Activated T-cell treated with anti-CD3 and anti-CD28 coated beads, Interleukin-2, amount 50 U/mL, for 72 hours (primary cell): ENCODE results near the gene EEPD1. TPM values are rescaled to one million over a fixed set of nuclear protein-coding genes. Genes with fewer than 3 reads are reported as not detected.
"Not testable (repeated sequence)": the region's sequence is repeated elsewhere in the genome, so short reads cannot be mapped to it uniquely, and the experiment has no call there.

ENCODE experiments used
- ATAC-seq, 2 donors: fragments of 150-1000 bp; cut with Tn5 transposase; replicated peaks in 1 of 2; 2 replicates each; pipeline ENCODE4 v1.10.0; 2021; ENCODE audit warnings: moderate library complexity in 2 of 2, mild to moderate bottlenecking in 1 of 2
- DNase-seq, 2 donors: peaks; one replicate each; pipeline ENCODE4 v3.0.0; 2021 to 2022; ENCODE audit warnings: mixed read lengths in 1 of 2
- H3K27ac Mint-ChIP-seq: one replicate; pipeline ENCODE4 v1.8.0; 2022; ENCODE audit warnings: mild to moderate bottlenecking, moderate library complexity, mixed read lengths
- H3K27me3 Mint-ChIP-seq: one replicate; pipeline ENCODE4 v1.8.0; 2022; ENCODE audit warnings: low read depth, mixed read lengths
- H3K36me3 Mint-ChIP-seq, 2 donors: one replicate each; pipeline ENCODE4 v1.8.0; 2022; ENCODE audit warnings: mixed read lengths in 2 of 2, mild to moderate bottlenecking in 1 of 2; ENCODE audit not compliant: insufficient read depth in 2 of 2
- H3K4me1 Mint-ChIP-seq: one replicate; pipeline ENCODE4 v1.8.0; 2022; ENCODE audit warnings: low read depth, mixed read lengths
- H3K4me3 Mint-ChIP-seq, 2 donors: one replicate each; pipeline ENCODE4 v1.8.0; 2022; ENCODE audit warnings: mild to moderate bottlenecking in 2 of 2, mixed read lengths in 2 of 2, moderate library complexity in 2 of 2
- H3K9me3 Mint-ChIP-seq, 2 donors: one replicate each; pipeline ENCODE4 v1.8.0; 2022; ENCODE audit warnings: mixed read lengths in 2 of 2
- total RNA-seq, 2 donors: library from RNA; stranded (reverse); gene quantifications; one replicate each; pipeline ENCODE4 v1.2.3, GENCODE V29; 2022

The EEPD1 gene
- 1 to 10 TPM; 1.2 to 1.8 TPM for total RNA-seq

DNA sequence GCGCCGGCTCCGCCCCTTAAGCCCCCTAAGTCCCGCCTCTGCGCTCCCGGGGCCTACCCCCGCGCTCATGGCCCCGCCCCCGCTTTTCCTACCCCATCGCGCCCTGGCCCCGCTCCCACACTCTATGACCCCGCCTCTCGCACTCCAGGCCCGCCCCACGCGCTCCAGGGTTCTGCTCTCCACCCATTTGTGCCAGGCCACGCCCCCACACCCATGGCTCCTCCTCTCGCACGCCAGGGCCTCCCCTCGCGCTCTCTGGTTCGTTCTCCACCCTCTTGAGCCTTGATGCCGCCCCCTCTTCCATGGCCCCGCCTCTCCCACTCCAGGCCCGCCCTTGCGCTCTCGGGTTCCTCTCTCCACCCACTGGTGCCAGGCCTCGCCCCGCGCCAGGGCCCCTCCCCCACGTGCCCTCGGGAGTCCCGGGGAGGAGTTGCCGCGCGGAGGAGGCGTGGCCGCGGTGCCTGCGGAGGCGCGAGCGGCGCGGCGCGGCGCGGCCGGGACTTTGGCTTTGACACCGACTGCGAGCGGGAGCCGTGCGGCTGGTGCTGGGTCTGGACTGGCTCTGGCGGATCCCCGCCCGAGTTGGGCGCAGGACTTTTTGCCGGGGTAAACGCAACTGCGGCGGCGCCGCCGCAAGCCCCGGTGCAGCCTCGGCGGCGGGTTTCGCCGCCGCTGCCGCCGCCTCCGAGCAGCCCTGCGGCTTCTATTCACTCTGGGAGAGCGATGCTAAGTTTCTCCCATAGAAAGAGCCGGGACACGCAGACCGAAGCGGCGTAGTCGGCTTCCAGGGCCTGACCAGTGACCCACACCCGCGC is at the start of gene EEPD1:
Gene EEPD1, plus strand, starts transcription at position 499 of the 815 bp plus-strand sequence. CDS start 1,071 bp downstream, outside the sequence.
- ATAC-seq (peak; percentile 95 to 96), DNase-seq (peak; percentile 100)
- H3K4me1 Mint-ChIP-seq: peaks cover 25% of the 10 kb centered on the region
- peaks cover 0 to 6% of the 10 kb centered on the region in 2 donors for H3K9me3 Mint-ChIP-seq
- H3K4me3 Mint-ChIP-seq: peak within 1 kb of the TSS; percentile 79 to 86
- H3K27ac Mint-ChIP-seq: no peak within 1 kb of the TSS
- no peaks in the 10 kb centered on the region for H3K36me3 Mint-ChIP-seq
- H3K27me3 Mint-ChIP-seq: peaks cover 6% of the 10 kb centered on the region

DNA sequence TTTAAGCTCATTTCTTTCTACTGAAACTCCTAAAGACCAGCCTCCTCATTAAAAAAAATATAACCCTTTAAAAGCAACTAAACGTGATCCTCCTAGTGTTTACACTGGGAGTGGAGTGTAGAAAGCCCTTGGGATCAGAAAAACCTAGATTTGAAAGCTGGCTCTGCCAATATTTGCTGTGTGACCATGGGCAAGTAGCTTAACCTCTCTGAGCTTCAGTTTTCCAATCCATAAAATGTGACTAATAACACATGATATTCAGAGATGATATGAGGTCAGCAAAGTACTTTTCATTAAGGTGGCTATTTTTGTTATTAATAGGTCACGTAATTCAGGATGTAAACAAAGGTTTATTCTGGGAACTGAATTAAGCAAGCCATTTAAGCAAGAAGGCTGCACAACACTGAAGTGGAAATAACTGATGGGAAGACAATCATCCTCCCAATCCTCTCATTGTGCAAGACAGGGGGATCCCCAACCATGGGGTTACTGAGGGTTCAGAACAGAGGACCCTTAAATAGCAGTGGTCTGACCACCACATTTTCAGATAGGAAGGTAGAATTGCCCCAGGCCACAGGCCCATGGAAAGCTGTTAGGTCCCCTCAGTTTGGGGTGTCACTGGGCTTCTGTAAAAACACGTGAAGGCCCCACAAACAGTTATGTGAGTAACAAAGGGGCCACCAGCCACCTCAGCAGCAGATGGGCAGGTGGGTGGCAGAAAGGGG is 49.1 kb upstream of the EEPD1 start:
- Mint-ChIP-seq H3K36me3 (peaks cover 0 to 6% of the 10 kb centered on the region in 2 donors), H3K27ac (no peak overlapping the region), H3K9me3 (peaks cover 0 to 3% of the 10 kb centered on the region in 2 donors), H3K4me3 (no peak overlapping the region), H3K27me3 (peaks cover 21% of the 10 kb centered on the region), H3K4me1 (no peaks in the 10 kb centered on the region)
- DNase-seq (no peak), ATAC-seq (no peak)

DNA sequence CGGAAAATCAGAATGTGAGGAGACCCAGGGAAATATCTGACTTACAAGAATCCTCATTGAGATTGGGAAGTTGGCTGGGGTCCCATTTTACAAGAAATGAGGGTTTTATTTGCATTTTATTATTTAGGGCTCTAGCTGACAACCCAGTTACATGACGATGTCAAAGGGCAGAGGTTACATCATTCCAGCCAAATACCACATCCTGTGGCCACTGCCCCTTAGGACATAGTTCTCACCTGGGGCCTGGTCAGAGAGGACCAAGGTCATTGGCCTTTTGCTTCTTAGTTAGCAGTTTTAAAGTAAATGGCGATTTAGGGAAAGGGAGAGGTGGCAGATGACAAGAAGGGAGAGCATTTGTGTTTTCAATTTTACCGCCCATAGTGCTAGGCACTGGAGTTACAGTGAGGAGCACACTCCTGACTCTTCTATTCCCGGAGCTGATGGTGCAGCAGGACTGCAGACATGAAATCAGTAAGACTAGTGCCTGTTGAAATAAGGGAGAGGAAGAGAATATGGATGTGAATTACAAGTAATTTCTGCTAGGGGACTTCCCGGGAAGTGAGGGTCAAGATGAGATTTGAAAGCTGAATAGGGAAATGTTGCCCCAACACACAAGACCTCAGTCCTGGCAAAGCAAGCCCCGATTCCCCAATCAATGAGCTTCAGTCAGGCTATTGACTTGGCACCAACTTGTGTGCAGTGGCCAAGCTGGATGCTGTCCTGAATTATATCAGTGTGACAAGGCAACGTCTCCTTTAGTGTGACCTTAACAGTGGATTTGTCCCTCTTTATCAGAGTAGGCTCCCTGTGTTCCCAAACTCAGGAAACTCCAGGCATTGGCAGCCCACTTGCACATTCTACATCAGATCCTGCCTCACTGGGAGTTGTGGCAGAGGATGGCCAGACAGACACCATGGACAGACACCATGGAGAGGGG is 45.8 kb upstream of the EEPD1 start:
- H3K9me3 Mint-ChIP-seq, H3K4me3 Mint-ChIP-seq, ATAC-seq, DNase-seq, H3K4me1 Mint-ChIP-seq, H3K27ac Mint-ChIP-seq, H3K36me3 Mint-ChIP-seq: not testable (repeated sequence)
- peaks cover 23% of the 10 kb centered on the region for H3K27me3 Mint-ChIP-seq

DNA sequence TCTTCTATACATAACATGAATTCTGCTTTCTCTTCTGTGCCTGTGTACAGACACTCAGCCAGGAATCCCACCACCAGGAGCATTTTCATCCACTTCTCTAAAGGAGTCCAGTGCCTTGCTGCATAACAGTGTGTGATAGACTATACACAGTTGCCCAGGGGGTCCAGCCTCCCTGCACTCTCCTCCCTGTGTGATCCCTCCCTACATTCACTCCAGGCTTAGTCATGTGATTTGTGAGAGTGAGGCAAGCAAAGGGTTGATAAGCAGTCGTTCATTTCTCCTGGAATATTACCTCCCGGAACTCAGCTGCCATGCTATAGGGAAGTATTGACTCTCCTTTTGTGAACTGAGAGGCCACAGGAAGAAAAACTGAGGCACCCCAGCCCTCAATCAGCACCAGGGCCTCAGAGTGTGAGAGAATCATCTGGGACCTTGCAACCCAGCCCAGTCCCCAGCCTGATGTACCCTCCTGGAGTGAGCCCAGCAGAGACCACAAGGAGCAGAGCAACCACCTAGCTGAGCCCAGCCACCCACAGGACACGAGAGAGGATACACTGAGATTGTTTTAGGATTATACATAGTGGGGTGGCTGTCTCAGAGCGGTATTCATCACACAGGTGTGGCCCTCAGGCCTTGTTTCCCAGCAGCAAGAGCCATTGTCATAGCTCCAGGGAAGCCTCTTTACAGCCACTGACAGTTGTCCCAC is 45.0 kb upstream of the EEPD1 start:
- no peak overlapping the region for H3K4me3 Mint-ChIP-seq
- peaks cover 4% of the 10 kb centered on the region for H3K4me1 Mint-ChIP-seq
- H3K9me3 Mint-ChIP-seq: no peaks in the 10 kb centered on the region
- DNase-seq: no peak
- no peaks in the 10 kb centered on the region for H3K36me3 Mint-ChIP-seq
- no peak for ATAC-seq
- H3K27me3 Mint-ChIP-seq: peaks cover 31% of the 10 kb centered on the region
- no peak overlapping the region for H3K27ac Mint-ChIP-seq

DNA sequence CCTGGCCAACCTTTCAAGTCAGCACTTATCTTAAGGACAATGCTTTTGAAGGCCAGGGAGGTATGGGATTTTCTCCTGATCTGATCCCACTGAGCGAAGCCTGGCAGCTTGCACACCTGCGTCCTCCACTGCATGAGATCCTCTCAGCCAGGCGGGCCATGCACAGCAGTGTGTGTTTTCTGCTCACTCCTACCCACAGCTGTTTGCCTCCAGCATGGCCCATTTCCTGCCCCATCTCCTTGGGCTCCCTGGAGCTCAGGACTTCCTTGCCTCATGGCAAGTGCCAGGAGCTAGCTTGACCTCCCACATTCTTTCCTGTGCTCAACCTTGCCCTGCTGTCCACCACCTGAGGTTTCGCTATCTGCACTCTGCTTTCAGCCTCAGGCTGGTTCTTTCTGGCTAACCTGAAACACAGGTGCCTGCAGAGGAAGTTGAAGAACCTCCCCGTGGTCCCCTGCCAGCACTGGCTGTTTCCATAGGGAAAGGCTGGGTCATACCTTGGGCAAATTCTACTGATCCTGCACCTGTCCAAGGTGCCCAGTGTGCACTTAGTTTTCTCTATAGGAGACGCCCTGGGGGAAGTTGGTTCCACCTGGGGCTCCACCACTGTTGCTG is 43.9 kb upstream of the EEPD1 start:
- peaks cover 4% of the 10 kb centered on the region for H3K4me1 Mint-ChIP-seq
- H3K9me3 Mint-ChIP-seq: no peaks in the 10 kb centered on the region
- no peaks in the 10 kb centered on the region for H3K36me3 Mint-ChIP-seq
- no peak overlapping the region for H3K27ac Mint-ChIP-seq
- ATAC-seq (no peak), DNase-seq (no peak)
- no peak overlapping the region for H3K4me3 Mint-ChIP-seq
- H3K27me3 Mint-ChIP-seq: peaks cover 34% of the 10 kb centered on the region

DNA sequence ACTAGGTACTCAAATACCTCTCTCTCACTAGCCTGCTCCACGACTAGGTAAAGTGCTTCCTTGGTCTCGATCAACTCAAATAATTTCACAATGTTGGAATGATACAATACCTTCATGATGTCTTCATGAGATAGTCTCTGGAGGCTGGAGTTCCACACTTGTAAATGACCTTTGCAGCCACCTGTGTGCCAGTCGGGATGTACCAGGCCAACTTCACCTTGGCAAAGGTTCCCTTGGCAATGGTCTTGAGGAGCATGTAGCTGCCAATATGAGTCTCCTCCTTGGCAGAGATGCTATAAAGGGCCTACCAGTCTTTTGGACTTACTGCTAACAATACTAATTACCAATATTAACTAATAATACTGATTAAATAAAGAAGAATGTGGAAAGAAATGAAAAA is 42.5 kb upstream of the EEPD1 start:
- no peak overlapping the region for H3K27ac Mint-ChIP-seq
- ATAC-seq: no peak
- no peaks in the 10 kb centered on the region for H3K36me3 Mint-ChIP-seq
- peaks cover 44% of the 10 kb centered on the region for H3K27me3 Mint-ChIP-seq
- no peaks in the 10 kb centered on the region for H3K9me3 Mint-ChIP-seq
- no peak overlapping the region for H3K4me3 Mint-ChIP-seq
- DNase-seq: no peak
- H3K4me1 Mint-ChIP-seq: peaks cover 14% of the 10 kb centered on the region

DNA sequence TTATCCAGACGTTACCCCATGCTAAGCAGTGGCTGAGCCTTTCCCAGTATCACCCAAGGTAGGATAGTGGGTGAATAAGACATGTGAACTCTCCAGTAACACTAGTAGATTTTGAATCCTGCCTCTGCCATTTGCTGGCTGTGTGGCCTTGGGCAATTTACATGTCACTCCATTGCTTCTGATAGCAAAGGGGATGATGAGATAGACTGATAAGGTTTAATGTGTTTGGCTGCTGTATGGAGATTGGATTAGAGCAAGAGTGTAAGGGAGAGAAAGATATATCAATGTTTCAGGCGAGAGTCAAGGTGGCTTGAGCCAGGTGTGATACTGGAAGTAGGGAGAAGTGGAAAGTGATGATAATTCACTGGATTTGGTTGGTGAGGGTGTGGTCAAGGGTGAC is 40.1 kb upstream of the EEPD1 start:
- Mint-ChIP-seq H3K4me1 (peaks cover 34% of the 10 kb centered on the region), H3K27ac (no peak overlapping the region), H3K4me3 (no peak overlapping the region), H3K36me3 (no peaks in the 10 kb centered on the region), H3K9me3 (no peaks in the 10 kb centered on the region), H3K27me3 (peaks cover 44% of the 10 kb centered on the region)
- DNase-seq (no peak), ATAC-seq (no peak)

DNA sequence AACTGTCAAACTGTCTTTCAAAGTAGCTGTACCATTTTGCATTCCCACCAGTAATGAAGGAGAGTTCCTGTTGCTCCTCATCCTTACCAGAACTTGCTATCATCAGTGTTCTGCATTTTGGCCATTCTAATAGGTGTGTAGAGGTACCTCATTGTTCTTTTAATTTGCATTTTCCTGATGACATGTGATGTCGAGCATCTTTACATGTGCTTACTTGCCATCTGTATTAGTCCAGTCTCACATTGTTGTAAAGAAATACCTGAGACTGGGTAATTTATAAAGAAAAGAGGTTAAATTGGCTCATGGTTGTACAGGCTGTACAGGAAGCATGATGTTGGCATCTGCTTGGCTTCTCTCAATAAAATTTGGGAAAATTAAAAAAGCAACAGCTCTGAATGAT is 38.7 kb upstream of the EEPD1 start:
- Mint-ChIP-seq H3K9me3 (no peaks in the 10 kb centered on the region), H3K27ac (no peak overlapping the region), H3K4me3 (no peak overlapping the region), H3K4me1 (peaks cover 31% of the 10 kb centered on the region), H3K36me3 (no peaks in the 10 kb centered on the region), H3K27me3 (peaks cover 39% of the 10 kb centered on the region)
- no peak for ATAC-seq
- DNase-seq: no peak

DNA sequence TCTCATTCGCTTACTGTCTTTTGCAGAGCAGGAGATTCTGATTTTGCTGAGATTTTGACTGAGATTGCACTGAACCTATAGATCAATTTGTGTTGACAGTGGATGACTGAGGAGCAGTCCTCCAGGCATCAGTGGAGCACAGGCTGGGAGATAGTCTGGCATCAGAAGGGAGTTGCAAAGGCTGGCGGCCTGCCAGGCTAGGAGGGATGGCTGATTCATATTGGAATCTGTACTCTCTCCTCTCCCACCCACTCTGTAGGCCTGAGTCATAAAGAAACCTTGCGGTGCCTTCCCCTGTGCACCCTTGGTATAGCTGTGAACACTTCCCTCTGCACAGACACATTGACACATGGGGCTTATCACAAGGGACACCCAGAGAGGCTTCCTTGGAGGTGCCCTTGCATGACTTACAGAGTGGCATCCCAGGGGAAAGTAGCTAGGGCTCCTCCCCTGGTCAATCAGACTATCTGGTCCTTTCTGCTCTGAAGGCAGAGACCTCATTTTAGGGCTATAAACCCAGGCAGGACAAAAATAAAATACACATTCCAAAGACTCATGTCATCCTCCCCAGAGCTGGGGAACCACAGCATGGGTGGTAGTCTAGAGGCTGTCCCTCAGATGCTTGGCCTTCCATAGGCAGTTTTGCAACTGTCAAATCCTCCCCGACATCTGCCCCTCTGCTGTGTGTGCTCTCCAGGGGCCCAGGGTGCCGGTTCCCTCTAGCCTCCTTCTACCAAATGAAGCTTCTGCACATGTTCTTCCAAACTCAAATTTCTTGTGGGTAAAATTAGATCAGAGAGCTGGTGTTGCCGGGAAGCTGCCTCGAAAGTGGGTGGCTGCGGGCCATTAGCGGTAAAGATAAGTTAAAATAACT is 37.4 kb upstream of the EEPD1 start:
- H3K4me3 Mint-ChIP-seq: peak overlapping the region; percentile 38 to 65

DNA sequence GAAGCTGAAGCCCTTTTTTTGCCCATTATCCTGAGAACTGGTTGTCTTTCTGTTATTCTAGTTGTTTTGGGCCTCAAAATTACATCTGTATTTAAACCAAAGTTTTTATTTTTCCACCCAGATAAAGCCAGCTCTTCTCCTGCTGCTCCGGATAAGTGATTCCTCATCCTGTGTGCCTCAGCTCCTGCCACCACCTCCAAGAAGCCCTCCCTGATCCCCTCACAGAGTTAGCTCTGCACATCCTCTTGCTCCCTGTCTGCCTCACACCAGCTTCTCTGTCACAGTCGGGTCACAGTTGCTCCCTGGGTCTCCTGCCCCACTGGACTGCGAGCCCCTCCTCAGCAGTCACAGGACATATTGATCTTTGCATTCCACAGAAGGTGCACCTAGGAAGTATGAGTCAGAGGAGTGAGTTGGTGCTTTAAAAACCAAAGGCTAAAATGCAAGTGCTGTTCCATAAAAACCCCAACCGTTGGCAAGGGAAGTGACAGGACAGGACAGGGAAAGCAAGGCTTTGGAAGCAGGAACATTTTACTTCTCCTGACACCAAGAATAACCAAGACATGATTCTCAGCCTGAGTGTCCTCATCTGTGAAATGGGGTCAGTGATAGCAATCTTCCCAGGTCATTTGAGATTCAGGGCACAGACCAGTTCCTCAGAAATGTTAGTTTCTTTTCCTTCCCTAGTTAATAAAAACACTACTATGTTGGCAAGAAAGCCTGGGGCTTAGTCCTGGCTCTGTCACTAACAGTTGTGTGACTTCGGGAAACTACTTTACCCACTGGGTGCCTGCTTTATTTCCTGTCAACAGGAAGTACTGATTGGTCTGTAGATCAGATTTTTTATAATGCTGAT is 36.5 kb upstream of the EEPD1 start:
- Mint-ChIP-seq H3K27me3 (peaks cover 35% of the 10 kb centered on the region), H3K9me3 (peaks cover 1 to 5% of the 10 kb centered on the region in 2 donors), H3K36me3 (peaks cover 3 to 7% of the 10 kb centered on the region in 2 donors), H3K27ac (peak overlapping the region; percentile 4), H3K4me3 (peak overlapping the region; percentile 38 to 65), H3K4me1 (peaks cover 30% of the 10 kb centered on the region)
- DNase-seq (no peak), ATAC-seq (no peak)

More for the DNA sequence above, 37.4 kb upstream of the EEPD1 start:
- Mint-ChIP-seq H3K27ac (no peak overlapping the region), H3K36me3 (no peaks in the 10 kb centered on the region), H3K9me3 (no peaks in the 10 kb centered on the region), H3K4me1 (peaks cover 30% of the 10 kb centered on the region), H3K27me3 (peaks cover 35% of the 10 kb centered on the region)
- peak; percentile 90 to 92 for DNase-seq
- ATAC-seq: peak; percentile 100
